CD4-positive, alpha-beta T cell treated with Interleukin-15 for 1 hour (primary cell): ENCODE data around the gene PSMB11.
"Not testable (repeated sequence)": the region's sequence is repeated elsewhere in the genome, so short reads cannot be mapped to it uniquely, and the experiment has no call there.

Source experiments
- DNase-seq: peaks from one replicate; pipeline ENCODE4 v3.0.0-alpha.2; 2020

Gene PSMB11

GRCh38 chr14:23042162-23042965 lies at the start of gene PSMB11:
TSS of gene PSMB11 (plus strand) at chr14:23042212. CDS start at chr14:23042226, 14 bp downstream.
- DNase-seq, result no peak

GRCh38 chr14:22993517-22993916 lies 48.5 kb upstream of the PSMB11 start:
- no peak for DNase-seq

GRCh38 chr14:22994762-22995275 lies 47.2 kb upstream of the PSMB11 start:
- DNase-seq, result no peak

GRCh38 chr14:22995889-22996625 lies 46.0 kb upstream of the PSMB11 start:
- DNase-seq, result no peak

GRCh38 chr14:22996768-22997654 lies 45.0 kb upstream of the PSMB11 start:
- DNase-seq, result no peak

GRCh38 chr14:22997676-22998323 lies 44.2 kb upstream of the PSMB11 start:
- no peak for DNase-seq

GRCh38 chr14:22998329-22999012 lies 43.5 kb upstream of the PSMB11 start:
- no peak for DNase-seq

- DNase-seq, result no peak
Measured at GRCh38 chr14:23000860-23001259, 41.2 kb upstream of the PSMB11 start.

- DNase-seq, result no peak
Measured at GRCh38 chr14:23002592-23002991, 39.4 kb upstream of the PSMB11 start.

- not testable (repeated sequence) for DNase-seq
Measured at GRCh38 chr14:23004274-23004673, 37.7 kb upstream of the PSMB11 start.

GRCh38 chr14:23005451-23006187 lies 36.4 kb upstream of the PSMB11 start:
- DNase-seq, result no peak

- no peak for DNase-seq
Measured at GRCh38 chr14:23006188-23006534, 35.9 kb upstream of the PSMB11 start.

GRCh38 chr14:23006544-23007419 lies 35.2 kb upstream of the PSMB11 start:
- DNase-seq, result peak; percentile 98

GRCh38 chr14:23008831-23009230 lies 33.2 kb upstream of the PSMB11 start:
- DNase-seq, result no peak

GRCh38 chr14:23009483-23009938 lies 32.5 kb upstream of the PSMB11 start:
- DNase-seq, result no peak

- peak; percentile 75 for DNase-seq
Measured at GRCh38 chr14:23009939-23010726, 31.9 kb upstream of the PSMB11 start, which contains the start of gene C14orf93. TSS of gene C14orf93 (minus strand) at chr14:23010143. CDS start at chr14:22999023, 11,120 bp downstream.

- DNase-seq, result no peak
Measured at GRCh38 chr14:23013054-23013748, 28.8 kb upstream of the PSMB11 start.

- DNase-seq, result not testable (repeated sequence)
Measured at GRCh38 chr14:23013749-23014054, 28.3 kb upstream of the PSMB11 start.
